Neural crest cell (in vitro differentiated cells): ENCODE data around the gene SSH2. TPM values are rescaled to one million over a fixed set of nuclear protein-coding genes. Genes with fewer than 3 reads are reported as not detected.

Source experiments
- DNase-seq: peaks from one replicate; pipeline ENCODE4 v3.0.0; 2021; ENCODE audit warnings: low read depth, mixed read lengths, low spot score
- H3K27ac Mint-ChIP-seq: one replicate; pipeline ENCODE4 v1.8.0; 2021; ENCODE audit warnings: mild to moderate bottlenecking, mixed read lengths; ENCODE audit not compliant: unreplicated experiment
- H3K27me3 Mint-ChIP-seq: 2 replicates; pipeline ENCODE4 v1.8.0; 2021; ENCODE audit warnings: low read depth, mild to moderate bottlenecking, mixed read lengths
- H3K36me3 Mint-ChIP-seq: 2 replicates; pipeline ENCODE4 v1.8.0; 2021; ENCODE audit warnings: low read depth, mild to moderate bottlenecking, mixed read lengths
- H3K4me1 Mint-ChIP-seq: 2 replicates; pipeline ENCODE4 v1.8.0; 2021; ENCODE audit warnings: mixed read lengths
- H3K4me3 Mint-ChIP-seq: one replicate; pipeline ENCODE4 v1.8.0; 2021; ENCODE audit warnings: mild to moderate bottlenecking, mixed read lengths
- H3K9me3 Mint-ChIP-seq: 2 replicates; pipeline ENCODE4 v1.8.0; 2021; ENCODE audit warnings: mixed read lengths
- total RNA-seq: library from RNA; stranded (reverse); gene quantifications from 2 replicates; pipeline ENCODE4 v1.2.1, GENCODE V29; 2021
- TF ChIP-seq, protein P1 (sequence below): fragments of 200-600 bp; sonication (generic); conservative IDR thresholded peaks from 2 replicates; pipeline ENCODE4 v1.5.0; 2021; ENCODE audit warnings: antibody characterized with exemption, mild to moderate bottlenecking

Gene SSH2
- total RNA-seq, 1 donor from 2014 or later = 29.2 TPM

GRCh38 chr17:29722411-29723198 is 207.4 kb downstream of the SSH2 start:
- no peak overlapping the region for H3K4me3 Mint-ChIP-seq
- peaks cover 1% of the 10 kb centered on the region for H3K9me3 Mint-ChIP-seq
- no peaks in the 10 kb centered on the region for H3K27me3 Mint-ChIP-seq
- no peak overlapping the region for H3K27ac Mint-ChIP-seq
- DNase-seq = no peak
- peaks cover 2% of the 10 kb centered on the region for H3K36me3 Mint-ChIP-seq
- TF ChIP-seq, protein P1, sequence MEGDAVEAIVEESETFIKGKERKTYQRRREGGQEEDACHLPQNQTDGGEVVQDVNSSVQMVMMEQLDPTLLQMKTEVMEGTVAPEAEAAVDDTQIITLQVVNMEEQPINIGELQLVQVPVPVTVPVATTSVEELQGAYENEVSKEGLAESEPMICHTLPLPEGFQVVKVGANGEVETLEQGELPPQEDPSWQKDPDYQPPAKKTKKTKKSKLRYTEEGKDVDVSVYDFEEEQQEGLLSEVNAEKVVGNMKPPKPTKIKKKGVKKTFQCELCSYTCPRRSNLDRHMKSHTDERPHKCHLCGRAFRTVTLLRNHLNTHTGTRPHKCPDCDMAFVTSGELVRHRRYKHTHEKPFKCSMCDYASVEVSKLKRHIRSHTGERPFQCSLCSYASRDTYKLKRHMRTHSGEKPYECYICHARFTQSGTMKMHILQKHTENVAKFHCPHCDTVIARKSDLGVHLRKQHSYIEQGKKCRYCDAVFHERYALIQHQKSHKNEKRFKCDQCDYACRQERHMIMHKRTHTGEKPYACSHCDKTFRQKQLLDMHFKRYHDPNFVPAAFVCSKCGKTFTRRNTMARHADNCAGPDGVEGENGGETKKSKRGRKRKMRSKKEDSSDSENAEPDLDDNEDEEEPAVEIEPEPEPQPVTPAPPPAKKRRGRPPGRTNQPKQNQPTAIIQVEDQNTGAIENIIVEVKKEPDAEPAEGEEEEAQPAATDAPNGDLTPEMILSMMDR = no peak
- peaks cover 64% of the 10 kb centered on the region for H3K4me1 Mint-ChIP-seq

GRCh38 chr17:29720551-29720950 is 209.5 kb downstream of the SSH2 start:
- Mint-ChIP-seq H3K4me3 (no peak overlapping the region), H3K4me1 (peaks cover 48% of the 10 kb centered on the region), H3K36me3 (no peaks in the 10 kb centered on the region), H3K27me3 (no peaks in the 10 kb centered on the region), H3K9me3 (no peaks in the 10 kb centered on the region), H3K27ac (no peak overlapping the region)
- TF ChIP-seq, protein P1 = no peak
- no peak for DNase-seq

DNA sequence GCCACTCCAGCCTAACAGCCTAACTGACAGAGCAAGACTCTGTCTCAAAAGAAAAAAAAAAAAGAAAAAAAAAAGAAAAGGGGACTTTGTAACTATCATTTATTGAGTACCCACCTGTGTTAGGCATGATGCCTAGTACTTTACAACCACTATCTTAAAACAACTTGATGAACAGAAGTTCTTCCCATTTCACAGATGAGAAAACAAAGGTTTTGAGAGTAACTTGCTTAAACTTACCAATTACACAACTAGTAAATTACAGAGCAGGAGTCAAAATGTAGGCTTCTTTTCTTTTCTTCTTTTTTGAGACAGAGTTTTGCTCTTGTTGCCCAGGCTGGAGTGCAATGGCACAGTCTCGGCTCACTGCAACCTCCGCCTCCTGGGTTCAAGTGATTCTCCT is 210.6 kb downstream of the SSH2 start:
- Mint-ChIP-seq H3K9me3 (peaks cover under 1% of the 10 kb centered on the region), H3K36me3 (peaks cover under 1% of the 10 kb centered on the region), H3K4me1 (peaks cover 47% of the 10 kb centered on the region), H3K27ac (no peak overlapping the region), H3K27me3 (no peaks in the 10 kb centered on the region), H3K4me3 (no peak overlapping the region)
- DNase-seq = no peak
- TF ChIP-seq, protein P1 = no peak

DNA sequence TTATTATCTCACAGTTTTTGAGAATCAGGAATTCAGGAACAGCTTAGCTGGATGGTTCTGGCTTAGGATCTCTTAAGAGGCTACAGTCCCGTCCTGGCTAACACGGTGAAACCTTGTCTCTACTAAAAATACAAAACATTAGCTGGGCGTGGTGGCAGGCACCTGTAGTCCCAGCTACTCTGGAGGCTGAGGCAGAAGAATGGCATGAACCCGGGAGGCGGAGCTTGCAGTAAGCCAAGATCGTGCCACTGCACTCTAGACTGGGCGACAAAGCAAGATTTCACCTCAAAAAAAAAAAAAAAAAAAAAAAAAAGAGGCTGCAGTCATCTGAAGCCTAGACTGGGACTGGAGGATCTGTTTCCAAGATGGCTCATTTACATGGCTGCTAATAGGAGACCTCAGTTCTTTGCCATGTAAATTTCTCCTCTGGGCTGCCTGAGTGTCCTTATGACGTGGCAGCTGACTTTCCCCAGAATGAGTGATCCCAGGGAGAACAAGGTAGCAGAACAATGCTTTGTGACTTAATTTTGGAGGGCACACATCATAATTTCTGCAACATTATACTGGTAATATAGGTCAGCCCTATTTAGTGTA is 211.5 kb downstream of the SSH2 start:
- no peak overlapping the region for H3K4me3 Mint-ChIP-seq
- H3K27me3 Mint-ChIP-seq = no peaks in the 10 kb centered on the region
- TF ChIP-seq, protein P1 = no peak
- peaks cover 5% of the 10 kb centered on the region for H3K36me3 Mint-ChIP-seq
- peaks cover 46% of the 10 kb centered on the region for H3K4me1 Mint-ChIP-seq
- DNase-seq = no peak
- H3K27ac Mint-ChIP-seq = no peak overlapping the region
- H3K9me3 Mint-ChIP-seq = peaks cover 3% of the 10 kb centered on the region

GRCh38 chr17:29717817-29718216 is 212.2 kb downstream of the SSH2 start:
- no peaks in the 10 kb centered on the region for H3K27me3 Mint-ChIP-seq
- peaks cover 3% of the 10 kb centered on the region for H3K9me3 Mint-ChIP-seq
- H3K4me3 Mint-ChIP-seq = no peak overlapping the region
- H3K4me1 Mint-ChIP-seq = peaks cover 39% of the 10 kb centered on the region
- TF ChIP-seq, protein P1 = no peak
- H3K27ac Mint-ChIP-seq = no peak overlapping the region
- DNase-seq = no peak
- peaks cover 6% of the 10 kb centered on the region for H3K36me3 Mint-ChIP-seq
